GM18505 (cell line): ENCODE data around the gene ACCS.
A peak's percentile ranks its signal among the peaks of the same experiment; 100 is the strongest.

Source experiments
- ATAC-seq: cut with Tn5 transposase; IDR thresholded peaks from one replicate; pipeline ENCODE4 v1.9.1; 2021; ENCODE audit not compliant: unreplicated experiment
- POLR2A ChIP-seq: IDR thresholded peaks from 4 replicates; pipeline ENCODE4 v1.6.1; 2011; ENCODE audit warnings: borderline replicate concordance; ENCODE audit not compliant: insufficient read depth, insufficient read length; ENCODE audit errors: extremely low read depth

The ACCS gene

GRCh38 chr11:44085330-44085729 lies 19.3 kb downstream of the ACCS start:
- no peak for ATAC-seq
- no peak for TF ChIP-seq POLR2A

GRCh38 chr11:44088377-44088776 lies 22.3 kb downstream of the ACCS start:
- TF ChIP-seq POLR2A: no peak
- no peak for ATAC-seq

- ATAC-seq: no peak
- no peak for TF ChIP-seq POLR2A
Measured at GRCh38 chr11:44088871-44089270, 22.8 kb downstream of the ACCS start.

- no peak for ATAC-seq
- TF ChIP-seq POLR2A: no peak
Measured at GRCh38 chr11:44090539-44090938, 24.5 kb downstream of the ACCS start.

- ATAC-seq: no peak
- TF ChIP-seq POLR2A: no peak
Measured at GRCh38 chr11:44094260-44094868, 28.3 kb downstream of the ACCS start.

- TF ChIP-seq POLR2A: peak; percentile 69
- ATAC-seq: peak; percentile 92
Measured at GRCh38 chr11:44095506-44096359, 29.7 kb downstream of the ACCS start, which contains the start of gene EXT2. EXT2 (plus strand) TSS chr11:44095678; CDS start chr11:44107713, 12,035 bp downstream.

GRCh38 chr11:44096360-44097185 lies 30.5 kb downstream of the ACCS start:
- no peak for TF ChIP-seq POLR2A
- peak; percentile 2 for ATAC-seq

- no peak for TF ChIP-seq POLR2A
- ATAC-seq: no peak
Measured at GRCh38 chr11:44097821-44098220, 31.8 kb downstream of the ACCS start.

- no peak for ATAC-seq
- TF ChIP-seq POLR2A: no peak
Measured at GRCh38 chr11:44101098-44101497, 35.0 kb downstream of the ACCS start.

- no peak for TF ChIP-seq POLR2A
- ATAC-seq: no peak
Measured at GRCh38 chr11:44104481-44105294, 38.6 kb downstream of the ACCS start.

- ATAC-seq: no peak
- TF ChIP-seq POLR2A: no peak
Measured at GRCh38 chr11:44108260-44108659, 42.2 kb downstream of the ACCS start.

GRCh38 chr11:44110231-44110679 lies 44.2 kb downstream of the ACCS start:
- TF ChIP-seq POLR2A: no peak
- peak; percentile 90 for ATAC-seq

GRCh38 chr11:44112091-44112821 lies 46.2 kb downstream of the ACCS start:
- no peak for TF ChIP-seq POLR2A
- no peak for ATAC-seq

GRCh38 chr11:44113018-44113417 lies 46.9 kb downstream of the ACCS start:
- no peak for ATAC-seq
- TF ChIP-seq POLR2A: no peak
